Mucosa of stomach (tissue), 1 donor: ENCODE measurements around the gene SRPK2.
"Not testable (repeated sequence)": the region's sequence is repeated elsewhere in the genome, so short reads cannot be mapped to it uniquely, and the experiment has no call there.

Experiments used
- H3K27me3 ChIP-seq: one replicate; pipeline ENCODE4 v1.7.0; 2013; ENCODE audit warnings: mild to moderate bottlenecking, low read length; ENCODE audit not compliant: control insufficient read depth, insufficient read depth
- H3K36me3 ChIP-seq: one replicate; pipeline ENCODE4 v1.7.0; 2013; ENCODE audit warnings: low read length; ENCODE audit not compliant: control insufficient read depth, insufficient read depth
- H3K4me1 ChIP-seq: one replicate; pipeline ENCODE4 v1.7.0; 2013; ENCODE audit warnings: mild to moderate bottlenecking, low read length; ENCODE audit not compliant: control insufficient read depth, insufficient read depth
- H3K4me3 ChIP-seq: one replicate; pipeline ENCODE4 v1.7.0; 2013; ENCODE audit warnings: low read length
- H3K9ac ChIP-seq: one replicate; pipeline ENCODE4 v1.7.0; 2013; ENCODE audit warnings: mild to moderate bottlenecking, low read length, moderate library complexity
- H3K9me3 ChIP-seq: one replicate; pipeline ENCODE4 v1.7.0; 2013; ENCODE audit warnings: mild to moderate bottlenecking, low read length, moderate library complexity; ENCODE audit not compliant: control insufficient read depth
- donor health status: Pancreatic carcinoma.

SRPK2 gene

GRCh38 chr7:105365541-105366534 is 22.9 kb downstream of the SRPK2 start:
- Histone ChIP-seq H3K4me3 (no peak overlapping the region), H3K36me3 (no peaks in the 10 kb centered on the region), H3K27me3 (no peaks in the 10 kb centered on the region), H3K4me1 (peaks cover 13% of the 10 kb centered on the region), H3K9me3 (no peaks in the 10 kb centered on the region), H3K9ac (no peak overlapping the region)

- H3K4me3 ChIP-seq, result no peak overlapping the region
- no peaks in the 10 kb centered on the region for H3K36me3 ChIP-seq
- no peak overlapping the region for H3K9ac ChIP-seq
- H3K4me1 ChIP-seq, result peaks cover 13% of the 10 kb centered on the region
- no peaks in the 10 kb centered on the region for H3K9me3 ChIP-seq
- no peaks in the 10 kb centered on the region for H3K27me3 ChIP-seq
Observed at GRCh38 chr7:105364684-105365083, 24.0 kb downstream of the SRPK2 start.

- H3K9ac ChIP-seq, H3K27me3 ChIP-seq, H3K9me3 ChIP-seq, H3K4me3 ChIP-seq, H3K36me3 ChIP-seq: not testable (repeated sequence)
- H3K4me1 ChIP-seq, result peaks cover 13% of the 10 kb centered on the region
Observed at GRCh38 chr7:105363657-105364056, 25.1 kb downstream of the SRPK2 start.

GRCh38 chr7:105362685-105363084 is 26.0 kb downstream of the SRPK2 start:
- not testable (repeated sequence) for H3K4me3 ChIP-seq, H3K36me3 ChIP-seq, H3K27me3 ChIP-seq, H3K9ac ChIP-seq, H3K9me3 ChIP-seq, H3K4me1 ChIP-seq

GRCh38 chr7:105361995-105362394 is 26.7 kb downstream of the SRPK2 start:
- H3K36me3 ChIP-seq, H3K9ac ChIP-seq, H3K4me1 ChIP-seq, H3K4me3 ChIP-seq, H3K27me3 ChIP-seq, H3K9me3 ChIP-seq: not testable (repeated sequence)

- not testable (repeated sequence) for H3K4me3 ChIP-seq, H3K36me3 ChIP-seq, H3K9ac ChIP-seq, H3K27me3 ChIP-seq, H3K9me3 ChIP-seq, H3K4me1 ChIP-seq
Observed at GRCh38 chr7:105360149-105360548, 28.6 kb downstream of the SRPK2 start.

GRCh38 chr7:105355701-105356100 is 33.0 kb downstream of the SRPK2 start:
- no peaks in the 10 kb centered on the region for H3K9me3 ChIP-seq
- no peaks in the 10 kb centered on the region for H3K36me3 ChIP-seq
- no peak overlapping the region for H3K9ac ChIP-seq
- H3K4me1 ChIP-seq, result peaks cover 38% of the 10 kb centered on the region
- no peaks in the 10 kb centered on the region for H3K27me3 ChIP-seq
- no peak overlapping the region for H3K4me3 ChIP-seq

- Histone ChIP-seq H3K4me3 (no peak overlapping the region), H3K9me3 (no peaks in the 10 kb centered on the region), H3K9ac (no peak overlapping the region), H3K27me3 (no peaks in the 10 kb centered on the region), H3K4me1 (peaks cover 40% of the 10 kb centered on the region), H3K36me3 (no peaks in the 10 kb centered on the region)
Observed at GRCh38 chr7:105354383-105354782, 34.3 kb downstream of the SRPK2 start.

GRCh38 chr7:105353752-105354328 is 34.9 kb downstream of the SRPK2 start:
- Histone ChIP-seq H3K4me3 (no peak overlapping the region), H3K9ac (no peak overlapping the region), H3K9me3 (no peaks in the 10 kb centered on the region), H3K4me1 (peaks cover 40% of the 10 kb centered on the region), H3K36me3 (no peaks in the 10 kb centered on the region), H3K27me3 (no peaks in the 10 kb centered on the region)

- H3K9me3 ChIP-seq, result no peaks in the 10 kb centered on the region
- H3K27me3 ChIP-seq, result no peaks in the 10 kb centered on the region
- H3K4me1 ChIP-seq, result peaks cover 40% of the 10 kb centered on the region
- H3K4me3 ChIP-seq, result no peak overlapping the region
- no peak overlapping the region for H3K9ac ChIP-seq
- no peaks in the 10 kb centered on the region for H3K36me3 ChIP-seq
Observed at GRCh38 chr7:105352901-105353668, 35.6 kb downstream of the SRPK2 start.

GRCh38 chr7:105352018-105352612 is 36.6 kb downstream of the SRPK2 start:
- no peaks in the 10 kb centered on the region for H3K9me3 ChIP-seq
- H3K4me1 ChIP-seq, result peaks cover 40% of the 10 kb centered on the region
- H3K36me3 ChIP-seq, result no peaks in the 10 kb centered on the region
- no peak overlapping the region for H3K9ac ChIP-seq
- H3K27me3 ChIP-seq, result no peaks in the 10 kb centered on the region
- H3K4me3 ChIP-seq, result no peak overlapping the region

GRCh38 chr7:105350906-105351305 is 37.8 kb downstream of the SRPK2 start:
- Histone ChIP-seq H3K36me3 (no peaks in the 10 kb centered on the region), H3K9me3 (no peaks in the 10 kb centered on the region), H3K4me1 (peaks cover 40% of the 10 kb centered on the region)

More at GRCh38 chr7:105350906-105351305, 37.8 kb downstream of the SRPK2 start:
- Histone ChIP-seq H3K9ac (no peak overlapping the region), H3K4me3 (no peak overlapping the region), H3K27me3 (no peaks in the 10 kb centered on the region)
